Endothelial cell (in vitro differentiated cells): ENCODE measurements around the gene SYNPO2L. TPM values are rescaled to one million over a fixed set of nuclear protein-coding genes. Genes with fewer than 3 reads are reported as not detected.
"Not testable (repeated sequence)": the region's sequence is repeated elsewhere in the genome, so short reads cannot be mapped to it uniquely, and the experiment has no call there.

Experiments used
- DNase-seq: peaks from one replicate; pipeline ENCODE4 v3.0.0; 2021; ENCODE audit warnings: low spot score
- H3K27ac Mint-ChIP-seq: one replicate; pipeline ENCODE4 v1.8.0; 2021; ENCODE audit warnings: mixed read lengths, inconsistent platforms; ENCODE audit not compliant: unreplicated experiment
- H3K27me3 Mint-ChIP-seq: one replicate; pipeline ENCODE4 v1.8.0; 2021; ENCODE audit warnings: mild to moderate bottlenecking, moderate library complexity, mixed read lengths, inconsistent platforms; ENCODE audit not compliant: unreplicated experiment
- H3K36me3 Mint-ChIP-seq: one replicate; pipeline ENCODE4 v1.8.0; 2021; ENCODE audit warnings: mild to moderate bottlenecking, low read depth, mixed read lengths, inconsistent platforms; ENCODE audit not compliant: unreplicated experiment
- H3K4me1 Mint-ChIP-seq: one replicate; pipeline ENCODE4 v1.8.0; 2021; ENCODE audit warnings: mild to moderate bottlenecking, mixed read lengths, inconsistent platforms; ENCODE audit not compliant: unreplicated experiment
- H3K4me3 Mint-ChIP-seq: one replicate; pipeline ENCODE4 v1.8.0; 2021; ENCODE audit warnings: mild to moderate bottlenecking, mixed read lengths, inconsistent platforms; ENCODE audit not compliant: unreplicated experiment
- H3K9me3 Mint-ChIP-seq: one replicate; pipeline ENCODE4 v1.8.0; 2021; ENCODE audit warnings: mixed read lengths, inconsistent platforms; ENCODE audit not compliant: unreplicated experiment
- total RNA-seq: library from RNA; stranded (reverse); fragmentation: NEBNext Ultra II Directional; extraction: Animal tissue kit (Norgen Biotek cat#: 25700); gene quantifications from one replicate; pipeline ENCODE4 v1.2.1, GENCODE V29; 2021; ENCODE audit not compliant: unreplicated experiment
- TF ChIP-seq, protein P1 (sequence below): fragments of 200-600 bp; sonication (generic); IDR thresholded peaks from one replicate; pipeline ENCODE4 v1.5.0; 2021; ENCODE audit warnings: antibody characterized with exemption; ENCODE audit not compliant: unreplicated experiment

The SYNPO2L gene
- total RNA-seq, 1 donor from 2014 or later, result 0.13 TPM

DNA sequence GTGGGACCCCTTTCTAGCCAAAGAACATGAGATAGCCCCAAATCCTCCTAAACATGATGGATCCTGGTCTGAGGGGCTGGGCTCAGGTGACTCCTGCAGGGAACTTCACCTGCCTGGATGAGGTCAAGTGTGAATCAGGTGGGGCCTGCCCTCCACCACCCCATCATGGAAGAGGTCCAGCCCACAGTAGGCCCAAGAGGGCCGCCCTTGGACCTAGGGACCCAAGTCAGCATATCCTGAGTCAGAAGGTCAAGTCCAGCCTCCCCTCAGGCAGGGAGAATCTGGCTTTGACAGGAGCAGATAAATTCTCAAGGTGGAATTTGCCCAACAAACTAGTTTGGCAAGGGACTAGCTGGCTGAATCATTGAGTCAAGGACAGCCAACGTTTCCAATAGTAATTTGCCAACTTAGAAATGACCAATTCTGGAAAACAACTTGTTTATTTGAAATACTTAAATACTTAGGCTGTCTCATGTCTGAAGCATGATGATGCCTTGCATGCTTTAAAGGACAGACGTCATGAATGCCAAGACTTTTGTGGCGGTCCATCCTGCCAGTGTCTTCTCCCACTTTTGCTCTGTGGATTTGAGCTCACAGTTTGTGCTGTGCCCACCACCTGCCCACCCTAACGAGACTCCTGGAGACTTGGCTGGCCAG lies 10.5 kb upstream of the SYNPO2L start:
- H3K36me3 Mint-ChIP-seq, H3K9me3 Mint-ChIP-seq, DNase-seq, H3K27ac Mint-ChIP-seq, H3K4me3 Mint-ChIP-seq, H3K27me3 Mint-ChIP-seq: not testable (repeated sequence)
- peaks cover 16% of the 10 kb centered on the region for H3K4me1 Mint-ChIP-seq

DNA sequence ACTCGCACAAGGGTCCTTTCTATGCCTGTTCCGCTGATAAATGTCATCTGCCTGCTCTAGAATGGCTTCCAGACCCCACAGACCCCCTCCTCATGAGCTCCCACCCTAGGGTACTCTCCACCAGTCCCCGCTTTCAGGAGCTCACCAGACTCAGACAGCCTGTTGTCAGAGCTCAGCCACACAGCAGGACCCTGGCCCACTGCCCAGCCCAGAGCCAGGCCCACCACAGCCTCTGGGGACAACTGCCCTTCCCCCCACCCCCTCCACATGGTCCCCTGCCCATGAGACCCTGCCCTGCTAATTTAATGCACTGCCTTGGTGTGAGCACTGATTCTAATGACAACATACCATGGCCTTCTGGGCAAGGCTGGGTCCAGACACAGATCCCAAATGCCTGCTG lies 9.8 kb upstream of the SYNPO2L start:
- H3K4me1 Mint-ChIP-seq, result peaks cover 21% of the 10 kb centered on the region
- not testable (repeated sequence) for H3K4me3 Mint-ChIP-seq, H3K27ac Mint-ChIP-seq, DNase-seq, H3K9me3 Mint-ChIP-seq, H3K27me3 Mint-ChIP-seq, H3K36me3 Mint-ChIP-seq

DNA sequence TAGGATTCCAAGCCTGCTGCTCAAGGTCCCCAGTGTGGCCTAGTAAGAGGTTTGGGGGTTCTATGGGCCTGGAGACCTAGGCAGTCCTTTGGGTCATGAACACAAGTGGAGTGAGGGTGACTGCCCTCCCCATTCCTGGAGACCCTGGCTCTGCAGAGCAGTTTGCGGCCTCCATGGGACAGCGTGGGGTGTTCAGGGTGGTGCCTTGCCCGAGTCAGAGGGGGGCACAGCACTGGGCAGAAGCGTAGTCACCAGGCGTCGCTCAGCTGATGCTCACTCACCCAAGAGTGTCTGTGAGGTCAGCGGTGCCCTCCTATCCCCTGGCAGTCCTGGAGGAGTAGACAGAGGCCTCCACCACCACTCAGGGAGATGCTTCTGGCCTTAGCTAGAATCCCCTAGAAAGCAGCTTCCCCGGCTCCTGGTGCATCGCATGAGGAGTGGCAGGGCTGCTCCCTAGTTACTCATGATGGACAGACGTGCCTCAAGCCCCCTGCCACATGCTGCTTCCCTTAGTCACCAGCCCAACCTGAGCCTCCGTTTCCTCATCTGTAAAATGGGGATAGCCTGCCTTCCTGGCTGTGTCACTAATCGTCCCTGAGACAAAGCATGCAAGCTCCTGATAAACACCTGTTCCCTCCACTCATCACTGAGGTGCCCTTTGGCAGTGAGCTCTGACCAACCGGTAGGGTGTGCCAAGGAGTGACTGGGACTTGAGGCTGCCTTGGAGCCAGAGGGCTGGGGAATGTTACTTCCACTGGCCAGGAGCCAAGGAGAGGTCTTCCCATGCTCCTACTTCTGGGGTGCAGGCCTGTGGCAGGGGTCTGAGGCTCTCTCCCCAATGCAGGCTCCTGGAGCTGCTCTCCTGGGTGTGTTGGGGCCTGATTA lies 8.6 kb upstream of the SYNPO2L start:
- H3K36me3 Mint-ChIP-seq, DNase-seq, H3K9me3 Mint-ChIP-seq, H3K27ac Mint-ChIP-seq, H3K27me3 Mint-ChIP-seq, H3K4me3 Mint-ChIP-seq: not testable (repeated sequence)
- peaks cover 21% of the 10 kb centered on the region for H3K4me1 Mint-ChIP-seq

DNA sequence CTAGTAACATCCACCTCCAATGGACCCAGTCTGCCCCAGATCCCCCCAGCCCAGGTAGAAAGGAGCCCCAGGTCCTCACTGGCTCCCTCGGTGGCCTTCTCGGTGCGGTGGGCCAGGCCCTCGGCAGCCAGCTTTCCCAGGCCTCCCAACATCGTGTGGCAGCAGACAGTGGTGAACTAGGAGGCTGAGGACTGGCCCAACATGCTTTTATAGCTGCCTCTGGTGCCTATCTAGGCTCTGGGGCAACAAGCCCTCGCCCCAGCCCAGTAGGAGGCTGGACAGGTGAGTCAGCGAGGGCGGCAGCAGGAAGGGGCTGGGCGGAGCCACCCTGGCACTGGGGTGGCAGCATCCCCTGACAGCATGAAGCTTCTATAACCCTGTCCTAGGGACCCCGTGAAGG lies 7.8 kb upstream of the SYNPO2L start:
- H3K9me3 Mint-ChIP-seq, H3K36me3 Mint-ChIP-seq, H3K27ac Mint-ChIP-seq, H3K27me3 Mint-ChIP-seq, DNase-seq, H3K4me3 Mint-ChIP-seq: not testable (repeated sequence)
- H3K4me1 Mint-ChIP-seq, result peaks cover 21% of the 10 kb centered on the region

DNA sequence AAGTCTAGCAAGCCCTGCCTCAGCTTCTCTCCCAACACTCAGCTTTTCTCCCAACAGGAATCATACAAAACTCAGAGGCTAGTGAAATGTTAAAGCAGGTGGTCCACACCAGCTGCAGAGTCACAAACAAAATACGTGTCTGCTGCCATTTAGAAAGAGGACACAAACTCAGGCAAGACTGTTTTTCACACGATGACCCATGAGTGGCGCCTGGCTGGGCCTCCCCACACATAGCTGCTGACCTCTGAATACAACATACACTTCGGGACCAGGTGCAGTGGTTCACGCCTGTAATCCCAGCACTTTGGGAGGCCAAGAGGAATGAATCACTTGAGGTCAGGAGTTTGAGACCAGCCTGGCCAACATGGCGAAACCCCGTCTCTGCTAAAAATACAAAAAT lies 6.9 kb upstream of the SYNPO2L start:
- H3K27me3 Mint-ChIP-seq, H3K27ac Mint-ChIP-seq, H3K36me3 Mint-ChIP-seq, H3K4me3 Mint-ChIP-seq, DNase-seq, H3K9me3 Mint-ChIP-seq: not testable (repeated sequence)
- peaks cover 16% of the 10 kb centered on the region for H3K4me1 Mint-ChIP-seq

DNA sequence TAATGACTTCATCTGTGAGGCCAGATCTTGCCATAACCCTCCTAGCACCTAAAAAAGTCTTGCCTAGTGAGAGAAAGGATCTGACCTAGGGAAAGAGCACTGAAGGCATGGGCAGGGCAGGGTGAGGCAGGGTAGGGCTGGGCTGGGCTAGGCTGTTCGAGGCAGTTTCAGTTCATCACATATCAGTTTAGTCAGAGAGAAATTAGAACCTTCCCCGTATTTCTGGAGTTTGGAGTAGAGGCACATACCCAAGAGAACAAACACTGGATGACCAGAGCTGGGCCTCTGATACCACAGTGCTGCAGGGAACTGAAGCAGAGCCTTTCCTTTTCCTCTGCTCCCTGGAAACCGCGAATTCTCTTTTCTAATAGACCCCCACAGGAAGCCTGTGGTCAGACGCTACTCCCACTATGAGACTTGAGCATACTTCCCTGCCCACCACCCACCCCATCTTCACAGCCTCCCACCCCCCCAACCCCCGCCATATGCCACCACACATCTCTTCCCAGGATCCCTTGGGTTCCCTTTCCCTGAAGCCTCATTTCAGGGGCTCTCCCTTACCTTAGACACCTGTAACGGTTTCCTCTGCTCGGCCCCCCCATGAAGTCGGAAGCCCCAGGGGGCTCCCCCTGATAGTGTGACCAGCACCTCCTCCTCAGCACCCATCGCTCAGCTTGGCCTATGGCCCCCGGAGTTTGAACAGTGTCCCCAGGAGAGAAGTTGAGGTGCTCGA lies 406 bp downstream of the SYNPO2L start:
- TF ChIP-seq, protein P1, sequence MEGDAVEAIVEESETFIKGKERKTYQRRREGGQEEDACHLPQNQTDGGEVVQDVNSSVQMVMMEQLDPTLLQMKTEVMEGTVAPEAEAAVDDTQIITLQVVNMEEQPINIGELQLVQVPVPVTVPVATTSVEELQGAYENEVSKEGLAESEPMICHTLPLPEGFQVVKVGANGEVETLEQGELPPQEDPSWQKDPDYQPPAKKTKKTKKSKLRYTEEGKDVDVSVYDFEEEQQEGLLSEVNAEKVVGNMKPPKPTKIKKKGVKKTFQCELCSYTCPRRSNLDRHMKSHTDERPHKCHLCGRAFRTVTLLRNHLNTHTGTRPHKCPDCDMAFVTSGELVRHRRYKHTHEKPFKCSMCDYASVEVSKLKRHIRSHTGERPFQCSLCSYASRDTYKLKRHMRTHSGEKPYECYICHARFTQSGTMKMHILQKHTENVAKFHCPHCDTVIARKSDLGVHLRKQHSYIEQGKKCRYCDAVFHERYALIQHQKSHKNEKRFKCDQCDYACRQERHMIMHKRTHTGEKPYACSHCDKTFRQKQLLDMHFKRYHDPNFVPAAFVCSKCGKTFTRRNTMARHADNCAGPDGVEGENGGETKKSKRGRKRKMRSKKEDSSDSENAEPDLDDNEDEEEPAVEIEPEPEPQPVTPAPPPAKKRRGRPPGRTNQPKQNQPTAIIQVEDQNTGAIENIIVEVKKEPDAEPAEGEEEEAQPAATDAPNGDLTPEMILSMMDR, result no peak
- H3K27me3 Mint-ChIP-seq, result peaks cover 3% of the 10 kb centered on the region
- H3K4me1 Mint-ChIP-seq, result peaks cover 20% of the 10 kb centered on the region
- peak overlapping the region; percentile 86 for H3K27ac Mint-ChIP-seq
- no peaks in the 10 kb centered on the region for H3K9me3 Mint-ChIP-seq
- no peak for DNase-seq
- H3K36me3 Mint-ChIP-seq, result no peaks in the 10 kb centered on the region
- peak overlapping the region; percentile 70 for H3K4me3 Mint-ChIP-seq

DNA sequence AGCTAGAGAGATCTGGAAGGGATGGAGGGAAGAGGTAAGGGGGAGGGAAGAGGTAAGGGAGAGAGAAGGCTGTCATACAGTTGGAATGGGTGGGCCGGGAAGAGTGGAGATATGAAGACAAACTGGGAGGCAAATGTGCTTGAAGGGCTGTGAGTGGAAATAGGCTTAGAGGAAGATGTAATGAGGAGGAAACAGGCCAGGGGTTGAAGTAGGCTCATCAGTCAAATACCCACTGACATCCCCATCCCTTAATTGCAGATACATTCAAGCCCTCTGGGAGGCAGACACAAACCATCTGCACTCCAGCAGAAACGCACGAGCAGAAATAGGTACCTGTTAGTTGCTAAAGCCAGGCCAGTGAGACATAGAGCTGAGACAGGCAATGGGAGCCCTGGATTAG lies 2.1 kb downstream of the SYNPO2L start:
- no peak for DNase-seq
- peaks cover 28% of the 10 kb centered on the region for H3K4me1 Mint-ChIP-seq
- no peak overlapping the region for H3K4me3 Mint-ChIP-seq
- H3K27me3 Mint-ChIP-seq, result peaks cover 6% of the 10 kb centered on the region
- TF ChIP-seq, protein P1, result no peak
- H3K27ac Mint-ChIP-seq, result peak overlapping the region; percentile 14
- H3K36me3 Mint-ChIP-seq, result peaks cover 4% of the 10 kb centered on the region
- no peaks in the 10 kb centered on the region for H3K9me3 Mint-ChIP-seq
